ENCODE data around the gene AKAP7.

- TF ChIP-seq POLR2A (IDR thresholded peaks at IDR 0.05; ENCODE audit: low read depth, low read length) (no peak), POLR2AphosphoS5 (IDR thresholded peaks at IDR 0.05; ENCODE audit: low read depth, low read length) (no peak), TAF1 (IDR thresholded peaks at IDR 0.05; ENCODE audit: borderline replicate concordance, low read depth, low read length) (no peak)
Measured at GRCh38 chr6:131231891-131232290, 96.6 kb downstream of the AKAP7 start.
